Neuronal stem cell (in vitro differentiated cells): ENCODE results near the gene VWC2.

Experiments used
- DNase-seq: peaks from one replicate; pipeline ENCODE4 v3.0.0-alpha.2; 2013; ENCODE audit warnings: low spot score
- H2AFZ ChIP-seq: one replicate; pipeline ENCODE4 v1.6.1; 2013; ENCODE audit warnings: mild to moderate bottlenecking, low read length, inconsistent platforms
- H2AK5ac ChIP-seq: 2 replicates; pipeline ENCODE4 v1.6.1; 2013; ENCODE audit warnings: low read depth, mild to moderate bottlenecking, inconsistent platforms, low read length, moderate library complexity, mixed read lengths
- H2BK120ac ChIP-seq: 2 replicates; pipeline ENCODE4 v1.6.1; 2013; ENCODE audit warnings: low read depth, mild to moderate bottlenecking, inconsistent platforms, low read length, moderate library complexity, mixed read lengths
- H2BK12ac ChIP-seq: one replicate; pipeline ENCODE4 v1.6.1; 2013; ENCODE audit warnings: low read length, inconsistent platforms
- H2BK15ac ChIP-seq: 2 replicates; pipeline ENCODE4 v1.6.1; 2013; ENCODE audit warnings: mild to moderate bottlenecking, low read length, inconsistent platforms, mixed read lengths
- H2BK5ac ChIP-seq: one replicate; pipeline ENCODE4 v1.6.1; 2013; ENCODE audit warnings: inconsistent platforms, mild to moderate bottlenecking, low read length, moderate library complexity
- H3K14ac ChIP-seq: one replicate; pipeline ENCODE4 v1.6.1; 2013; ENCODE audit warnings: low read length, inconsistent platforms
- H3K18ac ChIP-seq: 2 replicates; pipeline ENCODE4 v1.6.1; 2013; ENCODE audit warnings: low read length, inconsistent platforms
- H3K23ac ChIP-seq: 2 replicates; pipeline ENCODE4 v1.6.1; 2013; ENCODE audit warnings: low read depth, mild to moderate bottlenecking, mixed read lengths, low read length, inconsistent platforms; ENCODE audit not compliant: poor library complexity
- H3K27ac ChIP-seq: replicated peaks from 3 replicates; pipeline ENCODE4 v1.5.1; 2013; ENCODE audit warnings: low read length, inconsistent platforms
- H3K27me3 ChIP-seq, 3 experiments: 2 replicates each; pipeline ENCODE4 v1.6.1; 2013; ENCODE audit warnings: low read length in 3 of 3, mild to moderate bottlenecking in 2 of 3, inconsistent platforms in 1 of 3, low read depth in 1 of 3, mixed read lengths in 1 of 3, moderate library complexity in 1 of 3; ENCODE audit not compliant: control insufficient read depth in 3 of 3, insufficient read depth in 3 of 3
- H3K36me3 ChIP-seq, 2 donors: replicated peaks in 1 of 2; 2 replicates each; pipeline ENCODE4 v1.6.1; 2013; ENCODE audit warnings: low read length in 2 of 2; ENCODE audit not compliant: control insufficient read depth in 2 of 2, insufficient read depth in 2 of 2
- H3K4ac ChIP-seq: 2 replicates; pipeline ENCODE4 v1.6.1; 2013; ENCODE audit warnings: inconsistent platforms, mild to moderate bottlenecking, low read length, moderate library complexity
- H3K4me1 ChIP-seq, 2 donors: 1 replicate in 1 of 2; 2 replicates in 1 of 2; pipeline ENCODE4 v1.6.1; 2013; ENCODE audit warnings: low read length in 2 of 2, low read depth in 1 of 2; ENCODE audit not compliant: control insufficient read depth in 2 of 2, insufficient read depth in 1 of 2
- H3K4me2 ChIP-seq: one replicate; pipeline ENCODE4 v1.6.1; 2013; ENCODE audit warnings: mild to moderate bottlenecking, low read length, inconsistent platforms; ENCODE audit not compliant: insufficient read depth, poor library complexity, severe bottlenecking
- H3K4me3 ChIP-seq, 2 donors: 2 replicates each; pipeline ENCODE4 v1.5.1; 2013; ENCODE audit warnings: low read length in 2 of 2, mild to moderate bottlenecking in 2 of 2, inconsistent platforms in 1 of 2, moderate library complexity in 1 of 2
- H3K79me1 ChIP-seq: one replicate; pipeline ENCODE4 v1.6.1; 2013; ENCODE audit warnings: low read depth, mild to moderate bottlenecking, inconsistent platforms, low read length, moderate library complexity
- H3K9ac ChIP-seq: one replicate; pipeline ENCODE4 v1.6.1; 2013; ENCODE audit warnings: mild to moderate bottlenecking, low read depth, low read length, inconsistent platforms; ENCODE audit not compliant: poor library complexity
- H3K9me3 ChIP-seq, 2 donors: replicated peaks in 1 of 2; 2 replicates each; pipeline versions ENCODE3 to v1.6.1; 2013; ENCODE audit warnings: low read length in 2 of 2, mild to moderate bottlenecking in 2 of 2, inconsistent platforms in 1 of 2, low read depth in 1 of 2, mixed read lengths in 1 of 2, moderate library complexity in 1 of 2; ENCODE audit not compliant: control insufficient read depth in 2 of 2, insufficient read depth in 1 of 2
- H4K8ac ChIP-seq: one replicate; pipeline ENCODE4 v1.6.1; 2013; ENCODE audit warnings: low read depth, mild to moderate bottlenecking, inconsistent platforms, low read length, moderate library complexity
- H4K91ac ChIP-seq: one replicate; pipeline ENCODE4 v1.6.1; 2013; ENCODE audit warnings: low read length, low read depth, mild to moderate bottlenecking, inconsistent platforms; ENCODE audit not compliant: poor library complexity
- WGBS, 2 donors: extraction: QIAGEN DNeasy Blood & Tissue Kit; methylation state at CpG; one replicate each; pipeline ENCODE4 v1.1.7; 2013; ENCODE audit warnings: missing lambda C conversion rate in 2 of 2, mixed read lengths in 1 of 2; ENCODE audit not compliant: insufficient read length in 2 of 2, insufficient replicate concordance in 1 of 2; ENCODE audit errors: extremely low coverage in 2 of 2; 5-methylcytosine and 5-hydroxymethylcytosine counted together

VWC2 gene

GRCh38 chr7:49789736-49790135 is 16.3 kb downstream of the VWC2 start:
- Histone ChIP-seq H3K4me2 (no peak overlapping the region), H2BK120ac (no peak overlapping the region), H3K27me3 (no peaks in the 10 kb centered on the region), H3K9me3 (peaks cover 0 to 3% of the 10 kb centered on the region in 2 donors), H2BK12ac (no peak overlapping the region), H4K91ac (no peak overlapping the region), H2BK5ac (no peak overlapping the region), H2AK5ac (no peak overlapping the region), H3K79me1 (no peaks in the 10 kb centered on the region), H3K9ac (no peak overlapping the region), H3K23ac (no peak overlapping the region), H2BK15ac (no peak overlapping the region), H3K36me3 (no peaks in the 10 kb centered on the region), H3K14ac (no peak overlapping the region), H3K4ac (no peak overlapping the region), H3K27ac (no peak overlapping the region), H3K18ac (no peak overlapping the region), H2AFZ (no peak overlapping the region), H3K4me3 (no peak overlapping the region), H3K4me1 (peaks cover 0 to 9% of the 10 kb centered on the region in 2 donors), H4K8ac (no peak overlapping the region)
- DNase-seq = no peak
- no CpG with 5 or more reads among the region's 8 CpGs for WGBS, 2 donors

GRCh38 chr7:49790209-49790608 is 16.8 kb downstream of the VWC2 start:
- Histone ChIP-seq H2BK12ac (no peak overlapping the region), H3K18ac (no peak overlapping the region), H2BK120ac (no peak overlapping the region), H3K4me1 (peaks cover 0 to 9% of the 10 kb centered on the region in 2 donors), H4K91ac (no peak overlapping the region), H3K4me2 (no peak overlapping the region), H3K36me3 (no peaks in the 10 kb centered on the region), H3K14ac (no peak overlapping the region), H3K9ac (no peak overlapping the region), H4K8ac (no peak overlapping the region), H2AFZ (no peak overlapping the region), H3K23ac (no peak overlapping the region), H3K27me3 (no peaks in the 10 kb centered on the region), H2BK15ac (no peak overlapping the region), H3K4ac (no peak overlapping the region), H3K27ac (no peak overlapping the region), H2BK5ac (no peak overlapping the region), H3K4me3 (no peak overlapping the region), H2AK5ac (no peak overlapping the region), H3K9me3 (peaks cover 0 to 3% of the 10 kb centered on the region in 2 donors), H3K79me1 (no peaks in the 10 kb centered on the region)
- no CpG with 5 or more reads among the region's 2 CpGs for WGBS, 2 donors
- no peak for DNase-seq

GRCh38 chr7:49791088-49791741 is 17.8 kb downstream of the VWC2 start:
- Histone ChIP-seq H3K23ac (no peak overlapping the region), H3K9me3 (peaks cover 0 to 3% of the 10 kb centered on the region in 2 donors), H3K9ac (no peak overlapping the region), H2BK12ac (no peak overlapping the region), H2BK120ac (no peak overlapping the region), H3K18ac (no peak overlapping the region), H2AK5ac (no peak overlapping the region), H3K27me3 (no peaks in the 10 kb centered on the region), H3K4ac (no peak overlapping the region), H3K4me2 (no peak overlapping the region), H3K14ac (no peak overlapping the region), H4K8ac (no peak overlapping the region), H2BK5ac (no peak overlapping the region), H3K4me1 (peaks cover 0 to 9% of the 10 kb centered on the region in 2 donors), H2AFZ (no peak overlapping the region), H3K36me3 (no peaks in the 10 kb centered on the region), H4K91ac (no peak overlapping the region), H3K27ac (no peak overlapping the region), H3K4me3 (no peak overlapping the region), H2BK15ac (no peak overlapping the region), H3K79me1 (no peaks in the 10 kb centered on the region)
- no CpG with 5 or more reads among the region's 7 CpGs for WGBS, 2 donors
- peak; percentile 51 for DNase-seq

GRCh38 chr7:49797987-49798660 is 24.7 kb downstream of the VWC2 start:
- no peak overlapping the region for H2AK5ac ChIP-seq
- no peak overlapping the region for H4K91ac ChIP-seq
- no peak overlapping the region for H2AFZ ChIP-seq
- no peak overlapping the region for H3K4me3 ChIP-seq
- H2BK5ac ChIP-seq = no peak overlapping the region
- no peaks in the 10 kb centered on the region for H3K9me3 ChIP-seq
- H3K79me1 ChIP-seq = no peaks in the 10 kb centered on the region
- DNase-seq = no peak
- no peaks in the 10 kb centered on the region for H3K27me3 ChIP-seq
- no peak overlapping the region for H3K23ac ChIP-seq
- H3K4me1 ChIP-seq = no peaks in the 10 kb centered on the region
- H3K14ac ChIP-seq = no peak overlapping the region
- no peak overlapping the region for H2BK12ac ChIP-seq
- H4K8ac ChIP-seq = no peak overlapping the region
- H3K9ac ChIP-seq = no peak overlapping the region
- no peak overlapping the region for H3K4ac ChIP-seq
- no CpG with 5 or more reads among the region's 6 CpGs for WGBS, 2 donors
- no peaks in the 10 kb centered on the region for H3K36me3 ChIP-seq
- no peak overlapping the region for H2BK15ac ChIP-seq
- H3K27ac ChIP-seq = no peak overlapping the region
- no peak overlapping the region for H2BK120ac ChIP-seq
- H3K18ac ChIP-seq = peak overlapping the region; percentile 58
- H3K4me2 ChIP-seq = no peak overlapping the region
